ENCODE measurements around the gene SCAMP1.

The SCAMP1 gene

DNA sequence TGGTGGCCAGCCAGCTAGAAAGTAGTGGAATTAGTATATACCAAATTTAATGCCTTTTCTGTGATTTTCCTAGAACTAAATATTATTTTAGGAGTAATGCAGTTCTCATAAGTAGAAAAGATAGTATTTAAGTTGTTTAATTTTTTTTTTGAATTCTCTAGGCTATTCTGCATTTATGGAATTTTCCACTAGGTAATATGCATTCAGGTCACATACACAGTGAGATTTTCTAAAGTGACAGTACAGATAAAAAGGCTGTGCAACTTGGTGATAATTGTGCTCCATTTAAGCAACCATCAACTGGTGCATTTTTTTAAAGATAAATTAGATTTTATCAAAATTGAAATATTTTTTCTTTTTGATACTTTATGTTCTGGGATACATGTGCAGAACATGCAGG lies 111.5 kb downstream of the SCAMP1 start:
- DNase-seq (ENCODE audit: low read depth), result no peak
- TF ChIP-seq, protein P1, sequence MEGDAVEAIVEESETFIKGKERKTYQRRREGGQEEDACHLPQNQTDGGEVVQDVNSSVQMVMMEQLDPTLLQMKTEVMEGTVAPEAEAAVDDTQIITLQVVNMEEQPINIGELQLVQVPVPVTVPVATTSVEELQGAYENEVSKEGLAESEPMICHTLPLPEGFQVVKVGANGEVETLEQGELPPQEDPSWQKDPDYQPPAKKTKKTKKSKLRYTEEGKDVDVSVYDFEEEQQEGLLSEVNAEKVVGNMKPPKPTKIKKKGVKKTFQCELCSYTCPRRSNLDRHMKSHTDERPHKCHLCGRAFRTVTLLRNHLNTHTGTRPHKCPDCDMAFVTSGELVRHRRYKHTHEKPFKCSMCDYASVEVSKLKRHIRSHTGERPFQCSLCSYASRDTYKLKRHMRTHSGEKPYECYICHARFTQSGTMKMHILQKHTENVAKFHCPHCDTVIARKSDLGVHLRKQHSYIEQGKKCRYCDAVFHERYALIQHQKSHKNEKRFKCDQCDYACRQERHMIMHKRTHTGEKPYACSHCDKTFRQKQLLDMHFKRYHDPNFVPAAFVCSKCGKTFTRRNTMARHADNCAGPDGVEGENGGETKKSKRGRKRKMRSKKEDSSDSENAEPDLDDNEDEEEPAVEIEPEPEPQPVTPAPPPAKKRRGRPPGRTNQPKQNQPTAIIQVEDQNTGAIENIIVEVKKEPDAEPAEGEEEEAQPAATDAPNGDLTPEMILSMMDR (IDR thresholded peaks at IDR 0.05; ENCODE audit: low read depth, low read length, missing control alignments), result no peak
- in situ Hi-C loops (cut with HindIII; ENCODE audit: low sequenced_read_pairs), result no loop called here
- no peak overlapping the region for H3K4me3 ChIP-seq (ENCODE audit: low read depth, low read length)

DNA sequence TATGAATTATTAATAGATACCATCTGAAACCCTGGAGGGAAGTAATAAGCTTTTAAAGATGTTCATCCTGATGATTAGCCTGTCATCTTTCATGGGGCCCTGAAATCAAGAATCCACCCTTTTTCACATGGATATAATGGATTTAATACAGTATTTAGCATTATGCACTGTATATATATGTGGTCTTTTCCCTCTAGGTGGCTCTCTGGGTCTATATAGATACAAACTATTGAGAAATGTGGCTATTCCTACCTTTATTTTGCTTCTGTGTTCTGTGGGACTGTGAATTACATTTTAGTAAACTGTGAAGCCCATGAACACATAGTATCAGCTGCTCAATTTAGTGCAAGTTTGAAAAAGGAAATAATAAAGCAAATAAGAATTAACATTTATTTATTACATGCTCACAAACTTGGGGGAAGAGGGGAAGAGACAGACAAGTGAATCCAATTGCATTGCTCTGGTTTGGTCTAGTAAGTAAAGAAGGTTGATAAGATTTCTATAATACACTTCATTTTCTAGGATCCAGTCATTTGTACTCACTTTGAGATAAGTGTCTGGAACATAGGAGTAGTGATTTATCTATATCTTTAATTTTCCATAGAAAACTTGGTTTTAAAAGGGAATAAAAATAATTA lies 112.2 kb downstream of the SCAMP1 start:
- TF ChIP-seq, protein P1 (IDR thresholded peaks at IDR 0.05; ENCODE audit: low read depth, low read length, missing control alignments), result no peak
- in situ Hi-C loops (cut with HindIII; ENCODE audit: low sequenced_read_pairs), result no loop called here
- DNase-seq (ENCODE audit: low read depth), result no peak
- H3K4me3 ChIP-seq (ENCODE audit: low read depth, low read length), result no peak overlapping the region

DNA sequence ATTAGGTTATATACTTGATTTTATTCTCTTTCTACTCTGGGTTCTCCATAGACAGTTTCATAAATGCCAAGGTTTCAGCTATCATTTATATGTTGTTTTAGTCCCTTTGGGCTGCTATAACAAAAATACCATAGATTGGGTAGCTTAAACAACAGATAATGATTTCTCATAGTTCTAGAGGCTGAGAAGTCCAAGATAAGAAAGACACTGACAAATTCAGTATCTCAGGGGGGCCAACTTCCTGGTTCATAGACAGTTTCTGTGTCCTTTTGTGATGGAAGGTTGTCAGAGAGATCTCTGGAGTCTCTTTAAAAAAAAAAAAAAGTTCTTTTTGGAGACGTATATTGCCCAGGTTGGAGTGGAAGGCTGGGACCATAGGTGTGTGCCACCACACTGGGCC lies 113.3 kb downstream of the SCAMP1 start:
- no peak for DNase-seq (ENCODE audit: low read depth)
- in situ Hi-C loops (cut with HindIII; ENCODE audit: low sequenced_read_pairs), result no loop called here
- TF ChIP-seq, protein P1 (IDR thresholded peaks at IDR 0.05; ENCODE audit: low read depth, low read length, missing control alignments), result no peak

DNA sequence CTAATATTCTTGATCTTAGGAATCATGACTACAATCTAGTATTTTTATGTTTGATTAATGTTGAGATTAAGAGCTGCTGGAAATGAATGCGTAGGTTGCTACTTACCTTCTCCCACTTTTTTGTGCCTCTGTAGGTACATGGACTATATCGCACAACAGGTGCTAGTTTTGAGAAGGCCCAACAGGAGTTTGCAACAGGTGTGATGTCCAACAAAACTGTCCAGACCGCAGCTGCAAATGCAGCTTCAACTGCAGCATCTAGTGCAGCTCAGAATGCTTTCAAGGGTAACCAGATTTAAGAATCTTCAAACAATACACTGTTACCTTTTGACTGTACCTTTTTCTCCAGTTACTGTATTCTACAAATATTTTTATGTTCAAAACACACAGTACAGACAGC lies 115.0 kb downstream of the SCAMP1 start:
- no peak overlapping the region for H3K4me3 ChIP-seq (ENCODE audit: low read depth, low read length)
- in situ Hi-C loops (cut with HindIII; ENCODE audit: low sequenced_read_pairs), result no loop called here
- TF ChIP-seq, protein P1 (IDR thresholded peaks at IDR 0.05; ENCODE audit: low read depth, low read length, missing control alignments), result no peak
- DNase-seq (ENCODE audit: low read depth), result no peak

More for the DNA sequence above, 113.3 kb downstream of the SCAMP1 start:
- H3K4me3 ChIP-seq (ENCODE audit: low read depth, low read length), result no peak overlapping the region

DNA sequence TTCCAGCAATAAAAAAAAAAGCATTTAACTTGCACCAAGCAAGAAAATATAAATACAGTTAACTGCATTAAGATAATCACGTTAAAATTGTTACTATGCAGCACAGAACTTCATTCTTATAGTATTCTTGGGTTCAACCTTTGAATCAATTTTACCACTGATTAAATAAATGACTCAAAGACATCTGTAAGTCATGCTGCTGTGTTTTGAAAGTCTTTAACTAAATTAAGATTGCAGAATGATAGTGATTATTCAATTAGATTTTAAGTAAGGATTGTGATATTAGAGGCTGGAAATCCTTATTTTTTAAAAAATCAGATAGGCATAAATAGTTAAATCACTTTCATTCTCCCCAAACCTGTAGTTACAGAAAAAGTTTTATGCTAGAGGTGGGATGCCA lies 116.4 kb downstream of the SCAMP1 start:
- in situ Hi-C loops (cut with HindIII; ENCODE audit: low sequenced_read_pairs), result no loop called here
- DNase-seq (ENCODE audit: low read depth), result no peak
- TF ChIP-seq, protein P1 (IDR thresholded peaks at IDR 0.05; ENCODE audit: low read depth, low read length, missing control alignments), result no peak
- no peak overlapping the region for H3K4me3 ChIP-seq (ENCODE audit: low read depth, low read length)

DNA sequence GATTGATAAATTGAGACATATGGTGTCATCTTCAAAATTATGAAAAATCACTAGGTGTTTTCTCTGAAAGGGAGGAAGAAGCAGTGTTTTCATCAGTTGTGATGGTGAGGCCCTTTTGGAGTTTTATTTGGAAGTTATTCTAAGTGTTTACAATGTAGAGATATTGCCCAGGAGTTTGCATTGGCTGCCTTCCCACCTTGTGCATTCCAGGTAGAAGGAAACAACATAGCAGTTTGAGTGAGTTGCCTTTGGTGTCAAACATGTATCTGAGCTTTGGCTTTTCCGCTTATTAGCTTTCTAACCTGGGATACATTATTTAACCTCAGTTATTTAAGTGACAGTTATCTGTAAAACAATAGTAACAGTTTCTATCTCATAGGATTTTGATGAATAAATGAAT lies 122.5 kb downstream of the SCAMP1 start:
- H3K4me3 ChIP-seq (ENCODE audit: low read depth, low read length), result no peak overlapping the region
- no peak for DNase-seq (ENCODE audit: low read depth)
- in situ Hi-C loops (cut with HindIII; ENCODE audit: low sequenced_read_pairs), result no loop called here
- TF ChIP-seq, protein P1 (IDR thresholded peaks at IDR 0.05; ENCODE audit: low read depth, low read length, missing control alignments), result no peak

All from astrocyte of the cerebellum (primary cell).